ENCODE results near the gene ADAM10. TPM values are rescaled to one million over a fixed set of nuclear protein-coding genes. Genes with fewer than 3 reads are reported as not detected.
A peak's percentile ranks its signal among the peaks of the same experiment; 100 is the strongest.

The ADAM10 gene
- total and polyA plus RNA-seq, 2 of the 4 experiments (the other 2 are of a cell fraction) = 110 to 185 TPM

DNA sequence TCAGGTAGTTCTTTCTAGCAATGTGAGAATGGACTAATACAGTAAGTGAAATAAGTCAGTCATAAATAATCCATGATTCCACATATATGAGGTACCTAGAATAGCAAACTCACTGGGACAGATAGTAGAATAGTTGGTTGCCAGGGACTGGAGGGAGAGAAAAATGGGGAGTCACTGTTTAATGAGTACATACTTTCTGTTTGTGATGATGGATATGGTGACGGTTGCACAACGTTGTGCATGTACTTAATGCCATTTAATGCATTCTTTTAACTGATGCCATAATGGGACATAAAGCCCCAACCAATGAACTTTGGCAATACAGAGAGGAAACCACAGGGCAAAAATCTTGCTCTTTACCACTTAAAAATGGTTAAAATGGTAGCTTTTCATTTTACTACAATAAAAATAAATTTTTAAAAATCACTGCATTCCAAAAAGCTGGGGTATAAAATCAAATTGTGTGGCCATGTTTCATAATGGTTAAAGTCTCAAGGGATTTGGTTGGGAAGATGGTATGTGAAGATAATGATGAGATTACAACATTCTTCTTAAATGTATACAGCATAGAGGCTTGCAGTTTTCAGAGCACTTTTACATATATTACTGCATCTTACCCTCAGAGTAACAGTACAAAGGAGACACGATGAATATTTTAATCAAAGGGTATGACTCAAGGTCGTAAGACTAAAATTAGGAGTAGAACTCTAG is 45.2 kb downstream of the ADAM10 start:
- BruUV-seq (replicated peaks) = no TSS peak
- no peak overlapping the region for H3K18ac ChIP-seq (ENCODE audit: low read depth, low read length)
- DNase-seq (peak; percentile 12), ATAC-seq (ENCODE audit: low read depth) (peak; percentile 57)
- no peak overlapping the region for H3K4me3 ChIP-seq (ENCODE audit: insufficient read depth, low read depth, low read length)
- no peak overlapping the region for H2AFZ ChIP-seq (replicated peaks; ENCODE audit: low read length, poor library complexity)
- H2AK5ac ChIP-seq (ENCODE audit: low read depth, low read length) = no peak overlapping the region
- no peak overlapping the region for H3K56ac ChIP-seq (ENCODE audit: extremely low read depth, insufficient read depth, low read length)
- H2BK15ac ChIP-seq (ENCODE audit: low read depth, low read length) = no peak overlapping the region
- no peak overlapping the region for H2BK20ac ChIP-seq (ENCODE audit: low read depth, low read length)
- no peak overlapping the region for H2BK5ac ChIP-seq (ENCODE audit: low read depth, low read length, poor library complexity, severe bottlenecking)
- no CpG with 5 or more reads among the region's 4 CpGs for WGBS, 2 experiments (ENCODE audit: extremely low coverage in 2 of 2, insufficient read length in 1 of 2)
- H3K27me3 ChIP-seq (ENCODE audit: control insufficient read depth, insufficient read depth, low read length) = no peaks in the 10 kb centered on the region
- ChIA-PET CTCF (no interaction called here), POLR2A (ENCODE audit: unreplicated experiment) (no interaction called here)
- no peak overlapping the region for H3K4me2 ChIP-seq (ENCODE audit: low read depth, low read length)
- H3K27ac ChIP-seq (ENCODE audit: insufficient read depth, low read length) = 0 out of 2 replicates have a peak overlapping the region, but pooled peaks have one; percentile 37
- intact Hi-C loops (cut with micrococcal nuclease) = no loop called here
- no peak overlapping the region for H3K23ac ChIP-seq (ENCODE audit: low read depth, low read length)
- H3K4ac ChIP-seq (ENCODE audit: low read depth, low read length) = no peak overlapping the region
- dilution Hi-C loops (cut with HindIII; ENCODE audit: low sequenced_read_pairs, unreplicated experiment) = no loop called here
- no peaks in the 10 kb centered on the region for H3K9me3 ChIP-seq (ENCODE audit: control insufficient read depth, insufficient read depth, low read length)
- H3K9me1 ChIP-seq (ENCODE audit: insufficient read depth, low read length) = peaks cover 3% of the 10 kb centered on the region; the same call in 1 of the 2 replicates
- no peak overlapping the region for H4K8ac ChIP-seq (ENCODE audit: low read depth in 2 of 2, low read length in 2 of 2)
- peaks cover 3% of the 10 kb centered on the region for H3K4me1 ChIP-seq (ENCODE audit: control insufficient read depth, insufficient read depth, low read length)
- H4K91ac ChIP-seq (ENCODE audit: insufficient read depth, low read depth, low read length) = no peak overlapping the region; the same call in 1 of the 2 replicates
- TF ChIP-seq SMC3 (IDR thresholded peaks at IDR 0.05; ENCODE audit: low read depth, low read length) (no peak), CEBPB (IDR thresholded peaks at IDR 0.05; ENCODE audit: low read depth, low read length) (peak; percentile 59)
- H3K9ac ChIP-seq (ENCODE audit: low read depth, low read length) = no peak overlapping the region
- peaks cover 42% of the 10 kb centered on the region for H4K20me1 ChIP-seq (ENCODE audit: insufficient read depth, low read length)
- no peak overlapping the region for H2BK120ac ChIP-seq (ENCODE audit: low read depth, low read length)
- H3K79me1 ChIP-seq (ENCODE audit: low read depth in 1 of 2, low read length in 2 of 2) = peaks cover 29 to 62% of the 10 kb centered on the region in 2 experiments
- H3K36me3 ChIP-seq (ENCODE audit: control insufficient read depth, insufficient read depth, low read length) = peaks cover 8% of the 10 kb centered on the region; the same call in 1 of the 2 replicates
- in situ Hi-C loops (cut with MboI; ENCODE audit: low sequenced_read_pairs) = no loop called here
- H2AK9ac ChIP-seq (replicated peaks; ENCODE audit: low read depth, low read length, poor library complexity) = no peak overlapping the region
- H4K5ac ChIP-seq (ENCODE audit: low read depth, low read length) = no peak overlapping the region
- H3K14ac ChIP-seq (replicated peaks; ENCODE audit: low read depth, low read length) = 0 out of 2 replicates have a peak overlapping the region, but pooled peaks have one; percentile 45
